Endometrial microvascular endothelial cells (primary cell): ENCODE data around the gene SCAI. TPM values are rescaled to one million over a fixed set of nuclear protein-coding genes. Genes with fewer than 3 reads are reported as not detected.
"Not testable (repeated sequence)": the region's sequence is repeated elsewhere in the genome, so short reads cannot be mapped to it uniquely, and the experiment has no call there.

Source experiments
- in situ Hi-C: cut with HindIII; loops from 2 replicates; pipeline ENCODE4 v1.10.0; 2017; ENCODE audit warnings: low sequenced_read_pairs, low pct_unique_long_range_greater_than_20kb; ENCODE audit errors: inconsistent ontology term
- total RNA-seq: library from RNA; depleted of rRNA; stranded (reverse); fragments of >200 nt; gene quantifications from one replicate; pipeline ENCODE4 v1.2.3, GENCODE V29; 2015; ENCODE audit errors: inconsistent ontology term

SCAI gene
- total RNA-seq, 1 donor from 2014 or later: 6.8 TPM

DNA sequence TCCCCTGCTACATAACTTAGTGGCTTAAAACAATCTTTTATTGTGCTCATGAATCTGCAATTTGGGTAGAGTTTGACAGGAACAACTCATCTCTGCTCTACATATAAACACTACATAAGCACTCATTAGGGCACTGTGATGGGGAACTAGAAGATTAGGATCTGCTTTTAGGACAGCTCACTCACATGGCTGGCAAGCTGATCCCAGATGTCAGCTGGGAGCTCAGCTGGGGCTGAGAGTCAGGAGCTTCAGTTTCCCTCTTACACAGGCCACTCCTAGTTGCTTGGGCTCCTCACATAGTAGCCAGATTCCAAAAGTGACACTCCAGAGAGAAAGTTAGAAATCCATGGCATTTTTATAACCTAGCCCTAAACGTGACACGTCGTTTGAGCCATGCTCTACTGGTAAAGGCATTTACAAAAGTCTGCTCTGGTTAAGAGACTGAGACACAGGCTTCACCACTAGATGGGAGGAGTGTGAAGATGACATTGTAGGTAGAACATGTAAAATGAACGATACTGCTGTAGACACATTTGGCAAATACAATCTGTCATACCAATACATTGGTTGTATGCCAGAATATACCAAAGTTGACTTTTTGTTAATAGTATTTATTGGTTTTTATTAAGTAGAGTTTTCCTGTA is 23.6 kb downstream of the SCAI start:
- in situ Hi-C loops: no loop called here

DNA sequence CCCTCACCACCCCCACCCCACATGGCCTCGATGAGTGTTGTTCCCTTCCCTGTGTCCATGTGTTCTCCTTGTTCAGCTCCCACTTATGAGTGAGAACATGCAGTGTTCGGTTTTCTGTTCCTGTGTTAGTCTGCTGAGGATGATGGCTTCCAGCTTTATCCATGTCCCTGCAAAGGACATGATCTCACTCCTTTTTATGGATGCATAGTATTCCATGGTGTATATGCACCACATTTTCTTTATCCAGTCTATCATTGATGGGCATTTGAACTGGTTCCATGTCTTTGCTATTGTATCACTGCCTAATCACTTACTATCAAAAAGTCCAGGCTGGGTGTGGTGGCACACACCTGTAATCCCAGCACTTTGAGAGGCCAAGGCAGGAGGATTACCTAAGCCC is 24.6 kb downstream of the SCAI start:
- in situ Hi-C loops: not testable (repeated sequence)

- in situ Hi-C loops: not testable (repeated sequence)
These were observed 28.8 kb downstream of the SCAI start for GRCh38 chr9:125114503-125114902.

DNA sequence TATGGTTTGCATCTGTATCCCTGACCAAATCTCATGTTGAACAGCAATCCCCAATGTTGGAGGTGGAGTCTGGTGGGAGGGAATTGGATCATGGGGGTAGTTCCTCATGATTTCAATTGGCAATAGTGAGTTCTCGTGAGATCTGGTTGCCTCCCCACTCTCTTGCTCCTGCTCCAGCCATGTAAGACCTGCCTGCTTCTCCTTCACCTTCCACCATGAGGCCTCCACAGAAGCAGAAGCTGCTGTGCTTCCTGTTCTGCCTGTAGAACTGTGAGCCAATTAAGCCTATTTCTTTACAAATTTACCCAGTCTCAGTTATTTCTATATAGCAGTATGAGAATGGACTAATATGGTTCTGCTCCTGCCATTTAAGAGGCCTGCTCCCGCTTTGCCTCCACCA is 32.9 kb downstream of the SCAI start:
- in situ Hi-C loops: no loop called here

DNA sequence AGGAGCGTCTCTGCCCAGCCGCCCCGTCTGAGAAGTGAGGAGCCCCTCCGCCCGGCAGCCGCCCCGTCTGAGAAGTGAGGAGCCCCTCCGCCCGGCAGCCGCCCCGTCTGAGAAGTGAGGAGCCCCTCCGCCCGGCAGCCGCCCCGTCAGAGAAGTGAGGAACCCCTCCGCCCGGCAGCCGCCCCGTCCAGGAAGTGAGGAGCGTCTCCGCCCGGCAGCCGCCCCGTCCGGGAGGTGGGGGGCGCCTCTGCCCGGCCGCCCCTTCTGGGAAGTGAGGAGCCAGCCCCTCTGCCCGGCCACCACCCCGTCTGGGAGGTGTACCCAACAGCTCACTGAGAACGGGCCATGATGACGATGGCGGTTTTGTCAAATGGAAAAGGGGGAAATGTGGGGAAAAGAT is 34.8 kb downstream of the SCAI start:
- in situ Hi-C loops: not testable (repeated sequence)

DNA sequence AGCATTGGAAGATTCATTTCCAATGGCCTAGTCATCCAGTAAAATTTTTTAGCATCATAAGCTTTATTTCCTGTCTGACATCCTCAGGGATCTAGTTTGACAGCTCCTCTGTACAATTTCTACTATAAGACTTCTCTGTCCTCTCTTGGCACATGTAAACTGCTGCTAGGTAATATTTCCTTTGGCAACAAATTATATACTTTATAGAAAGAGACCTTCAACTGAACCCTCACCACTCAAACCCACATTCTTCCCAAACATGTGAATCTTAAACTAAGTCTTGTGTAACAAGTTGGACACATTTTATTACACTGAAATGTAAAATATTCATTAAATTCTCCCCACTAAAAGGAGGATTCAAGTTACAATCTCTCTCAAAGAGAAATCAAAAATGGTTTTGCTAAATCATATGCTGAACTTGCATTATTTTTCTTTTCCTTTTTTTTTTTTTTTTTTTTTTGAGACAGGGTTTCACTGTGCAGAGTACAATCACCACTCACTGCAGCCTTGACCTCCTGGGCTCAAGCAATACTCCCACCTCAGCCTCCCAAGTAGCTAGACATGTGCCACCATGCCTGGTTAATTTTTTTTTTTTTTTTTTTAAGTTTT is 36.9 kb downstream of the SCAI start:
- in situ Hi-C loops: no loop called here

GRCh38 chr9:125103770-125104460 is 39.4 kb downstream of the SCAI start:
- in situ Hi-C loops: no loop called here

DNA sequence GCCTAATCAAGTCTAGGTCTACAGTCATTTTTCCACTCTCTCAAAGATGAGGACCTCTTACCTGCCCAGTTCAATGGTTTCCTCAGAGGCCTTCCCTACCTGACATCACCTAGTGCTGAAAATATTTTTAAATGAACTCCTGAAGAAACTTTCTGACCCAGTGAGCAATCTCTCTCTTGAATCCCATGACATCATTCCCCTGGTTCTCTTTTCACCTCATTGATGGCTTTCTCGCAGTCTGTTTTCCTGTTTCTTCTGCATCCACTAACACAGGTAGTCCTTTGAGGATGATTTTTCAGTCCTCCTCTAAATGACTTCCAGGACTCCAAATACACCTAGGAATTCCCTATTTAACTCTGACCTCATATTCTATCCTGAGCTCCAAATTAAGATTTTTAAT is 40.3 kb downstream of the SCAI start:
- in situ Hi-C loops: no loop called here

GRCh38 chr9:125100822-125101221 is 42.5 kb downstream of the SCAI start:
- in situ Hi-C loops: no loop called here

GRCh38 chr9:125099816-125100215 is 43.5 kb downstream of the SCAI start:
- in situ Hi-C loops: no loop called here

DNA sequence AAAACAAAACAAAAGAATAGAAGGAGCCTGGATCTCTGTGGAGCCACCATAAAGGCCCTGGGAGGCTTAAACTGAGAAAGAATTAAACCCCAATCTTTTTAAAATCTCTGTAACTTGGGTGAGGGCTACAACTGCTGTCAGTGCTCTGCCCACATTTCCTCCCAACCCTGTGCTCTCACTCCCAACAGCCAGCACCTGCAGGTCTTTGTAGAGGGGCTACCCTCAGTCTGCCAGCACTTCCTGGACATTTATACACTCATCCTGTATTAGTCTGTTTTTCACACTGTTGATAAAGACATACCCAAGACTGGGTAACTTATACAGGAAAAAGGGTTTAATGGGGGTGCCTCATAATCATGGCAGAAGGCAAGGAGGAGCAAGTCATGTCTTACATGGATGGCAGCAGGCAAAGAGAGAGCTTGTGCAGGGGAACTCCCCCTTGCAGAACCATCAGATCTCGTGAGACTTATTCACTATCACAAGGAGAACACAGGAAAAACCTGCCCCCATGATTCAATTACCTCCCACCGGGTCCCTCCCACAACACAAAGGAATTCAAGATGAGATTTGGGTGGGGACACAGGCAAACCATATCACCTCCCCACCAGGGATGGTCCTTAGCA is 47.4 kb downstream of the SCAI start:
- in situ Hi-C loops: no loop called here

- in situ Hi-C loops: no loop called here
These were observed 52.2 kb downstream of the SCAI start for GRCh38 chr9:125091121-125091520.

- in situ Hi-C loops: no loop called here
These were observed 54.0 kb downstream of the SCAI start for GRCh38 chr9:125089331-125089730.

GRCh38 chr9:125088752-125089151 is 54.6 kb downstream of the SCAI start:
- in situ Hi-C loops: no loop called here

GRCh38 chr9:125085703-125086477 is 57.4 kb downstream of the SCAI start:
- in situ Hi-C loops: no loop called here

DNA sequence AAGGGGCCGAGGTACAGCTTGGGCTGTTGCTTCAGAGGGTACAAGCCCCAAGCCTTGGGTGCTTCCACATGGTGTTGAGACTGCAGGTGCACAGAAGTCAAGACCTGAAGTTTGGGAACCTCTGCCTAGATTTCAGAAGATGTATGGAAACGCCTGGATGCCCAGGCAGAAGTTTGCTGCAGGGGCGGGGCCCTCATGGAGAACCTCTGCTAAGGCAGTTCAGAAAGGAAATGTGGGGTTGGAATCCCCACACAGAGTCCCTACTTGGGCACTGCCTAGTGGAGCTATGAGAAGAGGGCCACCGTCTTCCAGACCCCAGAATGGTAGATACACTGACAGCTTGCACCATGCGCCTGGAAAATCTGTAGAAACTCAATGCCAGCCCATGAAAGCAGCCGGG is 61.1 kb downstream of the SCAI start:
- in situ Hi-C loops: not testable (repeated sequence)

DNA sequence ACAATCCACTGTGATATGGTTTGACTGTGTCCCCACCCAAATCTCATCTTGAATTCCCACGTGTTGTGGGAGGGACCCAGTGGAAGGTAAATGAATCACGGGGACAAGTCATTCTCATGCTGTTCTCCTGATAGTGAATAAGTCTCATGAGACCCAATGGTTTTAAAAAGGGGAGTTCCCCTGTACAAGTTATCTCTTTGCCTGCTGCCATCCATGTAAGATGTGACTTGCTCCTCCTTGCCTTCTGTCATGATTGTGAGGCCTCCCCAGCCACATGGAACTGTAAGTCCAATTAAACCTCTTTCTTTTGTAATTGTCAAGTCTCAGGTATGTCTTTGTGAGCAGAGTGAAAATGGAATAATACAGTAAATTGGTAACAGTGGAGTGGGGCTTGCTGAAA is 62.5 kb downstream of the SCAI start:
- in situ Hi-C loops: not testable (repeated sequence)

- in situ Hi-C loops: no loop called here
These were observed 63.4 kb downstream of the SCAI start for GRCh38 chr9:125079931-125080330.

- in situ Hi-C loops: no loop called here
These were observed 67.3 kb downstream of the SCAI start for GRCh38 chr9:125075997-125076396.
